K562 (cell line): ENCODE results near the gene RNF223. TPM values are rescaled to one million over a fixed set of nuclear protein-coding genes. Genes with fewer than 3 reads are reported as not detected.

Source experiments
- ADNP ChIP-seq: fragments of 200-800 bp; sonication (Bioruptor generic); IDR thresholded peaks from 2 replicates; pipeline ENCODE4 v1.6.1; 2016; ENCODE audit warnings: missing genetic modification characterization, missing compliant biosample characterization
- ATF1 ChIP-seq, 2 experiments: fragments of 450-650 bp in 1 of 2; IDR thresholded peaks; 2 replicates each; pipeline ENCODE4 v1.6.1; 2016; ENCODE audit warnings: missing compliant biosample characterization in 1 of 2, missing genetic modification characterization in 1 of 2
- DEAF1 ChIP-seq: fragments of 450-650 bp; formaldehyde crosslinking; IDR thresholded peaks from 2 replicates; pipeline ENCODE4 v1.4.0; 2020; ENCODE audit warnings: mild to moderate bottlenecking, moderate library complexity
- E2F6 ChIP-seq, 2 experiments: IDR thresholded peaks; 2 replicates each; pipeline ENCODE4 v1.6.1; 2011; ENCODE audit warnings: borderline replicate concordance in 1 of 2, control low read depth in 1 of 2, low read depth in 1 of 2, low read length in 1 of 2, mild to moderate bottlenecking in 1 of 2, mixed read lengths in 1 of 2, moderate library complexity in 1 of 2; ENCODE audit not compliant: insufficient read depth in 1 of 2, insufficient read length in 1 of 2, poor library complexity in 1 of 2, severe bottlenecking in 1 of 2; ENCODE audit errors: extremely low read depth in 1 of 2
- MAX ChIP-seq: sonication (generic); formaldehyde crosslinking; IDR thresholded peaks from 2 replicates; pipeline ENCODE4 v1.9.0; 2022; ENCODE audit warnings: mild to moderate bottlenecking, missing genetic modification reagents
- RBM14 ChIP-seq: fragments of 200-400 bp; formaldehyde crosslinking; IDR thresholded peaks from 2 replicates; pipeline ENCODE4 v1.6.1; 2018; ENCODE audit warnings: low read depth, mild to moderate bottlenecking, low read length, moderate library complexity, borderline replicate concordance; ENCODE audit not compliant: insufficient read depth
- REST ChIP-seq, 2 experiments: fragments of 450-650 bp; formaldehyde crosslinking in 1 of 2; IDR thresholded peaks; 2 replicates each; pipeline versions ENCODE4 v1.4.0 to v1.6.1; 2014 to 2020; ENCODE audit warnings: mild to moderate bottlenecking in 2 of 2, borderline replicate concordance in 1 of 2, low read depth in 1 of 2
- YY1 ChIP-seq, 3 experiments: IDR thresholded peaks; 2 replicates each; pipeline ENCODE4 v1.6.1; 2011; ENCODE audit warnings: low read length in 2 of 3, mild to moderate bottlenecking in 2 of 3, moderate library complexity in 2 of 3, borderline replicate concordance in 1 of 3, control low read depth in 1 of 3, low read depth in 1 of 3; ENCODE audit not compliant: insufficient read depth in 3 of 3, insufficient replicate concordance in 2 of 3, control insufficient read depth in 1 of 3, insufficient read length in 1 of 3; ENCODE audit errors: extremely low read depth in 1 of 3
- ZNF121 ChIP-seq: sonication (generic); formaldehyde crosslinking; conservative IDR thresholded peaks from 2 replicates; pipeline ENCODE4 v1.8.0; 2022; ENCODE audit warnings: missing genetic modification reagents
- ZNF146 ChIP-seq: IDR thresholded peaks from one replicate; pipeline ENCODE4 v1.6.1; 2018; ENCODE audit warnings: missing compliant biosample characterization; ENCODE audit not compliant: unreplicated experiment
- ZNF23 ChIP-seq: fragments of 250-450 bp; sonication (Bioruptor Pico); IDR thresholded peaks from 2 replicates; pipeline ENCODE4 v1.4.0; 2020; ENCODE audit warnings: mild to moderate bottlenecking
- ZNF77 ChIP-seq: fragments of 250-450 bp; sonication (Bioruptor Pico); IDR thresholded peaks from 2 replicates; pipeline ENCODE4 v1.5.0; 2020
- polyA plus RNA-seq, 8 experiments: library from polyadenylated mRNA; depleted of rRNA in 4 of 8; stranded (reverse) in 5 of 8; unstranded in 3 of 8; fragments of >200 nt; fragmentation: Nextera tagmentation in 2 of 8; fragmentation: Illumina TruSeq in 1 of 8; extraction: Ambion mirVana in 2 of 8; extraction: Trizol in 1 of 8; gene quantifications; 2 replicates each; pipeline versions ENCODE4 v1.2.1 to v1.2.3, GENCODE V29; 2011 to 2014; ENCODE audit warnings: inconsistent platforms in 1 of 8, missing spikeins in 1 of 8
- total RNA-seq, 7 experiments: library from RNA; depleted of rRNA in 6 of 7; stranded (reverse); fragments of >200 nt in 6 of 7; fragmentation: Illumina TruSeq in 2 of 7; extraction: Trizol in 2 of 7; gene quantifications; 2 replicates each; pipeline versions ENCODE4 v1.2.1 to v1.2.3, GENCODE V29; 2011 to 2021; ENCODE audit warnings: low replicate concordance in 1 of 7

Gene RNF223
- total and polyA plus RNA-seq, 9 of the 15 experiments (the other 6 are each of a cell fraction or from before 2014, with no cell fraction given): 0.04 to 0.32 TPM; not detected in 7

GRCh38 chr1:1040004-1040991 lies 33.8 kb downstream of the RNF223 start (continued):
- peak; percentile 18; the same call in 1 of the 2 replicates for TF ChIP-seq REST (IDR thresholded peaks at IDR 0.05; ENCODE audit: borderline replicate concordance)
- TF ChIP-seq REST (CRISPR knock-in tag; IDR thresholded peaks at IDR 0.05; ENCODE audit: low read depth): no peak
- TF ChIP-seq RBM14: 0 out of 2 replicates have a peak, but pooled peaks have one; percentile 80
- TF ChIP-seq ZNF146 (CRISPR knock-in tag): no peak
- TF ChIP-seq ZNF121: no peak
- no peak for TF ChIP-seq ZNF77 (CRISPR knock-in tag)
- no peak for TF ChIP-seq ATF1 (CRISPR knock-in tag; IDR thresholded peaks at IDR 0.05)
- TF ChIP-seq ATF1 (tag; IDR thresholded peaks at IDR 0.05): peak; percentile 30
- TF ChIP-seq MAX: peak; percentile 80
- TF ChIP-seq DEAF1: no peak
- TF ChIP-seq ADNP: no peak
- TF ChIP-seq ZNF23 (CRISPR knock-in tag): no peak
- TF ChIP-seq YY1 (IDR thresholded peaks at IDR 0.05; ENCODE audit: borderline replicate concordance in 1 of 3, control insufficient read depth in 1 of 3, extremely low read depth in 1 of 3, insufficient read depth in 3 of 3, insufficient read length in 1 of 3, insufficient replicate concordance in 2 of 3, low read depth in 1 of 3, low read length in 2 of 3): peak in 1 of 3 experiments; percentile 9
- TF ChIP-seq E2F6 (IDR thresholded peaks at IDR 0.05; ENCODE audit: borderline replicate concordance in 1 of 2, extremely low read depth in 1 of 2, insufficient read depth in 1 of 2, insufficient read length in 1 of 2, low read depth in 1 of 2, low read length in 1 of 2, poor library complexity in 1 of 2, severe bottlenecking in 1 of 2): peak in 1 of 2 experiments; percentile 69
